Measurements from ENCODE around the gene C6orf89. TPM values are rescaled to one million over a fixed set of nuclear protein-coding genes. Genes with fewer than 3 reads are reported as not detected.

Gene C6orf89
- total RNA-seq, 1 donor from 2014 or later = 76.4 TPM

GRCh38 chr6:36914227-36914794 is 28.6 kb downstream of the C6orf89 start:
- Histone ChIP-seq H3K27me3 (ENCODE audit: low read depth) (no peaks in the 10 kb centered on the region), H3K36me3 (peaks cover 60% of the 10 kb centered on the region), H3K9me3 (replicated peaks) (no peaks in the 10 kb centered on the region), H3K27ac (replicated peaks) (no peak overlapping the region), H3K4me1 (peaks cover 58% of the 10 kb centered on the region), H3K4me3 (no peak overlapping the region)
- intact Hi-C loops (cut with micrococcal nuclease) = no loop called here
- no peak for DNase-seq
- TF ChIP-seq CTCF (IDR thresholded peaks at IDR 0.05; ENCODE audit: borderline replicate concordance) = peak; percentile 33

- H3K27me3 ChIP-seq (ENCODE audit: low read depth) = no peaks in the 10 kb centered on the region
- H3K9me3 ChIP-seq (replicated peaks) = no peaks in the 10 kb centered on the region
- DNase-seq = no peak
- no peak for TF ChIP-seq CTCF (IDR thresholded peaks at IDR 0.05; ENCODE audit: borderline replicate concordance)
- peaks cover 69% of the 10 kb centered on the region for H3K4me1 ChIP-seq
- peaks cover 70% of the 10 kb centered on the region for H3K36me3 ChIP-seq
- intact Hi-C loops (cut with micrococcal nuclease) = no loop called here
- peak overlapping the region; percentile 82 for H3K27ac ChIP-seq (replicated peaks)
- no peak overlapping the region for H3K4me3 ChIP-seq
Measured at GRCh38 chr6:36915599-36915998, 29.8 kb downstream of the C6orf89 start.

- Histone ChIP-seq H3K4me3 (no peak overlapping the region), H3K27ac (replicated peaks) (peak overlapping the region; percentile 82), H3K27me3 (ENCODE audit: low read depth) (no peaks in the 10 kb centered on the region), H3K4me1 (peaks cover 69% of the 10 kb centered on the region), H3K36me3 (peaks cover 76% of the 10 kb centered on the region), H3K9me3 (replicated peaks) (no peaks in the 10 kb centered on the region)
- DNase-seq = no peak
- intact Hi-C loops (cut with micrococcal nuclease) = no loop called here
- TF ChIP-seq CTCF (IDR thresholded peaks at IDR 0.05; ENCODE audit: borderline replicate concordance) = no peak
Measured at GRCh38 chr6:36916126-36916525, 30.4 kb downstream of the C6orf89 start.

GRCh38 chr6:36917541-36918193 is 31.9 kb downstream of the C6orf89 start:
- Histone ChIP-seq H3K36me3 (peaks cover 82% of the 10 kb centered on the region), H3K27me3 (ENCODE audit: low read depth) (no peaks in the 10 kb centered on the region), H3K27ac (replicated peaks) (peak overlapping the region; percentile 82), H3K4me1 (peaks cover 61% of the 10 kb centered on the region), H3K4me3 (no peak overlapping the region), H3K9me3 (replicated peaks) (no peaks in the 10 kb centered on the region)
- intact Hi-C loops (cut with micrococcal nuclease) = no loop called here
- DNase-seq = peak; percentile 47
- no peak for TF ChIP-seq CTCF (IDR thresholded peaks at IDR 0.05; ENCODE audit: borderline replicate concordance)

- Histone ChIP-seq H3K4me3 (no peak overlapping the region), H3K9me3 (replicated peaks) (no peaks in the 10 kb centered on the region), H3K36me3 (peaks cover 84% of the 10 kb centered on the region), H3K27ac (replicated peaks) (peak overlapping the region; percentile 82), H3K27me3 (ENCODE audit: low read depth) (no peaks in the 10 kb centered on the region), H3K4me1 (peaks cover 49% of the 10 kb centered on the region)
- no peak for TF ChIP-seq CTCF (IDR thresholded peaks at IDR 0.05; ENCODE audit: borderline replicate concordance)
- intact Hi-C loops (cut with micrococcal nuclease) = no loop called here
- no peak for DNase-seq
Measured at GRCh38 chr6:36920049-36920448, 34.3 kb downstream of the C6orf89 start.
